ENCODE data around the gene PI4KA.
"Not testable (repeated sequence)": the region's sequence is repeated elsewhere in the genome, so short reads cannot be mapped to it uniquely, and the experiment has no call there.

The PI4KA gene

DNA sequence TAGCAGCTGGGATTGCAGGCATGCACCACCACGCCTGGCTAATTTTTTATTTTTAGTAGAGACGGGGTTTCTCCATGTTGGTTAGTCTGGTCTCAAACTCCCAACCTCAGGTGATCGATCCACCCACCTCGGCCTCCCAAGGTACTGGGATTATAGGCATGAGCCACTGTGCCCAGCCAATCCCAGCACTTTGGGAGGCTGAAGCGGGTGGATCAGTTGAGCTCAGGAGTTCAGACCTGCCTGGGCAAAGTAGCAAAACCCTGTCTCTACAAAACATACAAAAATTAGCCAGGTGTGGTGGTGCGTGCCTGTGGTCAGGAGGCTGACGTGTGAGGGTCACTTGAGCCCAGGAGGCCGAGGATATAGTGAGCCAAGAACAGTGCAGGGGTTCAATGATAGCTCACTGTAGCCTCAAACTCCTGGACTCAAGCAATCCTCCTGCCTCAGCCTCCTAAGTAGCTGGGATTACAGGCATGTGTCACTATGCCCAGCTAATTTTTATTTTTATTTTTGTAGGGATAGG lies 36.8 kb downstream of the PI4KA start:
- not testable (repeated sequence) for H3K4me1 Mint-ChIP-seq (ENCODE audit: low read depth); H3K27me3 Mint-ChIP-seq (ENCODE audit: low read depth); H3K9me3 Mint-ChIP-seq; H3K4me3 Mint-ChIP-seq; H3K27ac Mint-ChIP-seq
- H3K36me3 Mint-ChIP-seq (ENCODE audit: low read depth): peaks cover 30% of the 10 kb centered on the region

DNA sequence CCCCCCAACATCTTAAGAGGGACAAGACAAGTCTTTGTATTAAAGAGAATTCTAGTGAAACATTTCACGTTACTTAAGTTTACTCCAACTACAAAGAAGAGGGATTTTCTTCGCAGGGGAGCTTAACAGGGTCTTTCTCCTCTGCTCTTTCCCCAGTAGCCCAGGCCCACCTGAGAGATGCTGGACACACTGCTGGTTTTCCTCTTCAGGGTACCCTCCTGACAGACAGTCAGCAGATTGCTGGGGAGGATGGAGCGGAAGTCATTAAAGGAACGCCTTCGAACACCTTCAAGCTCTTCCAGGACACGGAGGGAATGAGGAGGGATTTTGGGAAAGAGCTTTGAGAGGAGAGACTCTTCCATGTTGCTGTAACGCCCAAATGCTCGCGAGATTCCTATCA lies 39.1 kb downstream of the PI4KA start:
- Mint-ChIP-seq H3K36me3 (ENCODE audit: low read depth) (peaks cover 27% of the 10 kb centered on the region), H3K27ac (no peak overlapping the region), H3K9me3 (no peaks in the 10 kb centered on the region), H3K4me3 (no peak overlapping the region), H3K4me1 (ENCODE audit: low read depth) (no peaks in the 10 kb centered on the region), H3K27me3 (ENCODE audit: low read depth) (no peaks in the 10 kb centered on the region)

DNA sequence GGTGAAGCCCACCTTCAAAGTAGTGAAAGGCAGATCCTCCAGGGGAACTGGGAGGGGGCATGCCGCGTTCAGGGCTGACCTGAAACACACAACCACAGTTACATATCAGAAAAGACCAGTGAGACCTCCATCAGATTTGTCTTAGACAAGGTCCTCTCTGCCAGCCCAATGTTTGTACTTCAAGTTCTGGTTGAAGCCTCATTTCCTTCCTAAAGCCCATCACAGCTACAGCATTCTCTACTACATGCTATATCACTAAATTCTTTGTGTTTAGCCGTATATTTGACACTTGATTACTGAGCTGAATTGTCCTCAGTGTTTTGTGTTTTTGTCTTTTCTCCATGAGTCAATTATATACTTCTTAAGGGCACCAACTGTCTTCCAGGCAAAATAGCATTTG lies 40.1 kb downstream of the PI4KA start:
- Mint-ChIP-seq H3K9me3 (no peaks in the 10 kb centered on the region), H3K36me3 (ENCODE audit: low read depth) (peaks cover 28% of the 10 kb centered on the region), H3K4me3 (no peak overlapping the region), H3K4me1 (ENCODE audit: low read depth) (no peaks in the 10 kb centered on the region), H3K27me3 (ENCODE audit: low read depth) (no peaks in the 10 kb centered on the region), H3K27ac (no peak overlapping the region)

DNA sequence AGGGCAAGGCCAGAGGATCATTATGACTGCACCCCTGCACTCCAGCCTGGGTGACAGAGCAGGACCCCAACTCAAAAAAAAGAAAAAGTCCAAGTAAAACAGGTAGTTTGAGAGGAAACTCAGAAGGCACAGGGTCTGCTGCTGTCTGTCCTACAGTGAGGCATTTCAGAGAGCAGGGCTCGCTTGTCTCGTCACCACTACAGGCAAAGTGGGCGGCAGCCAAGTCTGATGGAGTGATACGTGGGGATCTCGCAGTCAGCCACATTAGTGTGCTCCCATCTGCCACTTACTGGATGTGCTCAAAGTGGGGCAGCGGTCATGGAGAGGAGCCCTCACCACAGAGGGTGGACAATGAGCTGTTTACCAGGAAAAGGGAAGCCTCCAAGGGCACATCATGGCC lies 42.1 kb downstream of the PI4KA start:
- H3K4me3 Mint-ChIP-seq: no peak overlapping the region
- H3K36me3 Mint-ChIP-seq (ENCODE audit: low read depth): peaks cover 37% of the 10 kb centered on the region
- no peaks in the 10 kb centered on the region for H3K27me3 Mint-ChIP-seq (ENCODE audit: low read depth)
- H3K4me1 Mint-ChIP-seq (ENCODE audit: low read depth): no peaks in the 10 kb centered on the region
- H3K9me3 Mint-ChIP-seq: no peaks in the 10 kb centered on the region
- H3K27ac Mint-ChIP-seq: no peak overlapping the region

DNA sequence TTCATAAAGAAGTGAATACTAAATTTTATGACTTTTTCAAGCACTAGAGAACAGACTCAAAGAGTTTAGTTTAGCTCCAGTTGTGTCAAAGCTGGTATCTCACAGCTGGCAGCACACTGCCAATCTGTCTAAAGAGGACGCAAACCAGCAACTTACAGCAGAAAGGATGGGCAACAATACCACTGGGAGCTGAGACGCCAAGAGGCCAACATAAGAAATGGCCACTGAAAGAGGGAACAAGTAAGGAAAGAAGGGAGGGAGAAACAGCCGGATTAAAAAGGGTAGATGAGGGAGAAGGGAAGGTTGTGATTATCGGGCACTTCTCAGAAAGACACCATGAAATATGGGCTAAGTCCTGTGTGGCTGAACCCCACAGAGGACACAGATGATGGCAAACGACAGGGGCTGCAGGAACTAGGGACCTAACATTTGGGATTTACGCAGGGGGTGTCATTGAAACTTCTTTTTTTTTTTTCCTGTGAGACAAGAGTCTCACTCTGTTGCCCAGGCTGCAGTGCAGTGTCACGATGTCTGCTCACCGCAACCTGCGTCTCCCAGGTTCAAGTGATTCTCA lies 43.0 kb downstream of the PI4KA start:
- Mint-ChIP-seq H3K36me3 (ENCODE audit: low read depth) (peaks cover 39% of the 10 kb centered on the region), H3K9me3 (no peaks in the 10 kb centered on the region), H3K4me3 (no peak overlapping the region), H3K4me1 (ENCODE audit: low read depth) (peaks cover 5% of the 10 kb centered on the region), H3K27me3 (ENCODE audit: low read depth) (no peaks in the 10 kb centered on the region), H3K27ac (no peak overlapping the region)

DNA sequence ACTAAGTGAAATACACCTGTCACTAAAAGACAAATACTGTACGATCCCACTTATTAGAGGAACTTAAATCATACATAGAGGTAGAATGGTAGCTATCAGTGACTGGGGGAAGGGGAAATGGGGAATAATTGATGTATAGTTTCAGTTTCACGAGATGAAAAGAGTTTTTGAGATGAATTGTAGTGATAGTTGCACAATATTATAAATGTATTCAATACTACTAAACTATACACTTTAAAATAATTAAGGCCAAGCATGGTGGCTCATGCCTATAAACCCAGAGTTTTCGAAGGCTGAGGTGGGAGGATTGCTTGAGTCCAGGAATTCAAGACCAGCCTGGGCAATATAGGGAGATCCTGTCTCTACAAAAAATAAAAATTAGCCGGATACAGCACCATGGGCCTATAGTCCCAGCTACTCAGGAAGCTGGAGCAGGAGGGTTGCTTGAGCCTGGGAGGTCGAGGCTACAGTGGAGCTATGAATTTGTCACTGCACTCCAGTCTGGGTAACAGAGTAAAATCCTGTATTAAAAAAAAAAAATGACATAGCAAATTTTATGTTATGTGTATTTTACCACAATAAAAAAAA lies 44.3 kb downstream of the PI4KA start:
- H3K27me3 Mint-ChIP-seq (ENCODE audit: low read depth): no peaks in the 10 kb centered on the region
- no peak overlapping the region for H3K4me3 Mint-ChIP-seq
- no peak overlapping the region for H3K27ac Mint-ChIP-seq
- peaks cover 43% of the 10 kb centered on the region for H3K36me3 Mint-ChIP-seq (ENCODE audit: low read depth)
- H3K9me3 Mint-ChIP-seq: no peaks in the 10 kb centered on the region
- H3K4me1 Mint-ChIP-seq (ENCODE audit: low read depth): peaks cover 8% of the 10 kb centered on the region

DNA sequence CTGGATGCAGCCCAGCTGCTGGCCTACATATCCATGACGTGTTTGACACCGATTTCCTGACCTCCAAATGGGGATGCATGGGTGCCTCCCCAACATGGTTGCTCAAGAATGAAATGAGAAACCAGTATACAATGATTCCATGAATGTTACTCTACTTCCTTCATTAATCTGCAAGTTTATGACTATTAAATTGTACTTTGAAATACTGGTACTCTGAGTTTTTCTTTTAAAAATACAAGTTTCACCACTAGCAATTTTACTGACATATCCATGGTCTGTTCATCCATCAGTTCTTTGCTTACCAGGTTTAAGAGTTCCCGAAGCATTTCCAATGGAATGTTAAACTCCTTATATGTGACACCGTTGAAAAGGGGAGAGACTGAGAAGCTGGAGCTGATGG lies 45.6 kb downstream of the PI4KA start:
- no peak overlapping the region for H3K4me3 Mint-ChIP-seq
- H3K4me1 Mint-ChIP-seq (ENCODE audit: low read depth): peaks cover 8% of the 10 kb centered on the region
- no peaks in the 10 kb centered on the region for H3K9me3 Mint-ChIP-seq
- H3K27me3 Mint-ChIP-seq (ENCODE audit: low read depth): no peaks in the 10 kb centered on the region
- peaks cover 39% of the 10 kb centered on the region for H3K36me3 Mint-ChIP-seq (ENCODE audit: low read depth)
- no peak overlapping the region for H3K27ac Mint-ChIP-seq

DNA sequence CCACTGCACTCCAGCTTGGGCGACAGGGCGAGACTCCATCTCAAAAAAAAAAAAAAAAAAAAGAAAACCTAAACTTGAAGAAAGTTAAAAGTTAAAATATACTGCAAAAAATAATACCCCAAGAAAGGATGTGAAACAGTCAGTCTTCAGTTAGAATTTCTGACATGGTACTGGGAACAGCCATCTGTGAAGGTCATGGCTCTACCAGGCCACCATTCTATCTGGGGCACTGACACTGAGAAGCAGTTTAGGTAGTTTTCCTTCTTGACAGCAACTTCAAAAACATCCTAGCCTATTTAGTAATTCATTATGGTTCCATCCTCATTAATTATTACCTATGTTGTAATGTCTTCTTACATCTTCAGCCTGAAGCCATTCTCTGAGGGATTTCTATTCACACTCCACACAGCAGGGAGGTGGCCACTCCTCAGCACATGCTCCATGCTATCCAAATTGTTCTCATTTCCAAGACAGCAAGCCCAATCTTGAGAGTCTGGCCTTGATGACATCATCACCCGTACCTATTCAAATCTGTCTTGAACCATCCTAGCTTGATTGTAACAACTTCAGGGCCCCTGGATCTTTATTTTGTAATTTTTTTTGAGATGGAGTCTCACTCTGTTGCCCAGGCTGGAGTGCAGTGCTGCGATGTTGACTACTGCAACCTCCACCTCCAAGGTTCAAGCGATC lies 46.5 kb downstream of the PI4KA start:
- Mint-ChIP-seq H3K9me3 (no peaks in the 10 kb centered on the region), H3K36me3 (ENCODE audit: low read depth) (peaks cover 43% of the 10 kb centered on the region), H3K27ac (no peak overlapping the region), H3K27me3 (ENCODE audit: low read depth) (no peaks in the 10 kb centered on the region), H3K4me1 (ENCODE audit: low read depth) (peaks cover 8% of the 10 kb centered on the region), H3K4me3 (no peak overlapping the region)

DNA sequence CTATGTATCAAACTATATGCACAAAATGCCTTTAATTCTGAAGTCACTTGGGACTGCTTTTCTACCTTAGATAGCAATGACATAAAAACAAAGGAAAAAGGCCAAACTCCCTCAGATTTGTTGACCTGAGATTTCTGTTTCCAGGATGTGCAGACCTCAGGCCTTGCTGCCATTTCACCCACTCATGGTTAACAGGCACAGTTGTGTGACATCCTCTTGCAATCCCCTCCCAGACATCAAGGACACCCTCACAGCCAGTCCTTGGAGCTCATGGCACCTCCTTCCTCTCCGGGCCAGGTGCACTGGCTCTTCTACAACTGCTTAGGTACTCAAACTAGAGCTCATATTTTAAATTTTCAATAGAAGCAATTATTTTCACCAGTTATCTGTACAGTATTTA lies 47.4 kb downstream of the PI4KA start:
- Mint-ChIP-seq H3K36me3 (ENCODE audit: low read depth) (peaks cover 38% of the 10 kb centered on the region), H3K27ac (no peak overlapping the region)

DNA sequence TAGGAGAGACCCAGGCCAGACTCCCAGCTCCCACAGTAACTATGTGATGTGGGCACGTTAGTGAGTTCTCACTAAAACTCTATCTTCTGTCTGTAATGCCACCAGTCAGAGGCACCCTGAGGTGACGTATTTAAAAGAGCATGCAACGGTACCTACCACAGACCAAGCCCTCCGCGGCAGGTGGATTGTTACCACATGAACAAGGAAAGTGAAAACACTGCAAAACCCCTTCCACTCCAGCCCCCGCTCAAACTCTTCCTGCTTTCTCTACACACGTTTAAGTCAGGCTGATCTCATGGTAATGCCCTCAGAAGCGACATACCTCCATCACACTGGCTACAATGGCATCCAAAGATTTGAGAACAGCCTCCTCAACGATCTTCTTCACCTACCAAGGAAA lies 48.0 kb downstream of the PI4KA start:
- no peak overlapping the region for H3K4me3 Mint-ChIP-seq
- H3K4me1 Mint-ChIP-seq (ENCODE audit: low read depth): peaks cover 8% of the 10 kb centered on the region
- no peaks in the 10 kb centered on the region for H3K27me3 Mint-ChIP-seq (ENCODE audit: low read depth)
- H3K36me3 Mint-ChIP-seq (ENCODE audit: low read depth): peaks cover 40% of the 10 kb centered on the region
- no peaks in the 10 kb centered on the region for H3K9me3 Mint-ChIP-seq
- no peak overlapping the region for H3K27ac Mint-ChIP-seq

More for the DNA sequence above, 47.4 kb downstream of the PI4KA start:
- H3K9me3 Mint-ChIP-seq: no peaks in the 10 kb centered on the region
- peaks cover 8% of the 10 kb centered on the region for H3K4me1 Mint-ChIP-seq (ENCODE audit: low read depth)
- no peak overlapping the region for H3K4me3 Mint-ChIP-seq
- H3K27me3 Mint-ChIP-seq (ENCODE audit: low read depth): no peaks in the 10 kb centered on the region

DNA sequence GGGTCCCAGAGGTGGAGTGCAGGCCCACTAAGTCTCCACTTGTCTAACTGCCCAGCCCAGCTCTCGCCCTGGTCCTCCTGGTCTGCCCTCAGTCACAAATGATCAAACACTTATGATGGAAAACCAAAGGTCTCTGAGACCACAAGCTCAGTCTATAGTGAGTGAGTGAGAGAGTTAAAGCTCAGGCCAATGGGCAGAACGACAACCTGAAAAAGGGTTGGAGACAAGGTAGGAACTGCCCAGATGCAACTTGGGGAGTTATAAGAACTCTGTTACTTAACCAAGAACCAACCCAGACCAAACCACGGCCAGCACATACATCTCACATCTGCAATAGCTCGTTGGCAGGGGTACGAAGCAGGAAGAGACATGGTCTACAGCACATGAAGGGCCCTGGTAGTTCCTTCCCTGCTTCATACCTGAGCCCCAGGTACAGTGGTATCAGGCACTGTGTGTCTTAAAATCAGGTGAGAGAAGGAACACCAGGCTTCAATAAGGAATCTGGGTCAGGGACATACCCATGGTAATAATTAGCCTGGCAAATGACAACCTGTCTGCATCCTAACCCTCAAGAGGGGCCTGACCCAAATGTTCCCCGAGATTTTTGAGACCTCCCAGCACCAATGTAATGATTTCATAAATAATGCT lies 48.9 kb downstream of the PI4KA start:
- peaks cover 39% of the 10 kb centered on the region for H3K36me3 Mint-ChIP-seq (ENCODE audit: low read depth)
- peaks cover 8% of the 10 kb centered on the region for H3K4me1 Mint-ChIP-seq (ENCODE audit: low read depth)
- no peak overlapping the region for H3K4me3 Mint-ChIP-seq
- H3K9me3 Mint-ChIP-seq: no peaks in the 10 kb centered on the region
- no peak overlapping the region for H3K27ac Mint-ChIP-seq
- no peaks in the 10 kb centered on the region for H3K27me3 Mint-ChIP-seq (ENCODE audit: low read depth)

DNA sequence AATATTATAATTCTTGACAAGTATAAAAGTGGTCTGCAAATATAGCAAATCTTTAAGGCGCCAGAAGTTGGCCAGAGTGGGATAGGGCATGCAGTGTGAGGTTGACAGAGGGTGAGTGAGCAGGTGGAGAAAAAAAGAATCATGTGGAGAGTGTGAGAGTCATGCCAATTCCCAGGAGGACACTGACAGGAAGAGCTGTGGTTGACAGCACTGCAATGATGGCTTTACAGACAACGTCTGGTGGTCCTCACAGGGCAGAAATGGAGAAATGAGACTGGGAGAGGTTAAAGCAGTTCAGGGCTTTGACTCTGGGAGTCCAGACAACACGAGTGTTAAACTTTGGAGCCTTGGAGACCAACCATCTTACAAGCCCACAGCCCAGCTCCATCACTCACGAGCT lies 49.8 kb downstream of the PI4KA start:
- peaks cover 8% of the 10 kb centered on the region for H3K4me1 Mint-ChIP-seq (ENCODE audit: low read depth)
- peaks cover 42% of the 10 kb centered on the region for H3K36me3 Mint-ChIP-seq (ENCODE audit: low read depth)
- H3K4me3 Mint-ChIP-seq: no peak overlapping the region
- H3K27ac Mint-ChIP-seq: no peak overlapping the region
- H3K9me3 Mint-ChIP-seq: no peaks in the 10 kb centered on the region
- H3K27me3 Mint-ChIP-seq (ENCODE audit: low read depth): no peaks in the 10 kb centered on the region

DNA sequence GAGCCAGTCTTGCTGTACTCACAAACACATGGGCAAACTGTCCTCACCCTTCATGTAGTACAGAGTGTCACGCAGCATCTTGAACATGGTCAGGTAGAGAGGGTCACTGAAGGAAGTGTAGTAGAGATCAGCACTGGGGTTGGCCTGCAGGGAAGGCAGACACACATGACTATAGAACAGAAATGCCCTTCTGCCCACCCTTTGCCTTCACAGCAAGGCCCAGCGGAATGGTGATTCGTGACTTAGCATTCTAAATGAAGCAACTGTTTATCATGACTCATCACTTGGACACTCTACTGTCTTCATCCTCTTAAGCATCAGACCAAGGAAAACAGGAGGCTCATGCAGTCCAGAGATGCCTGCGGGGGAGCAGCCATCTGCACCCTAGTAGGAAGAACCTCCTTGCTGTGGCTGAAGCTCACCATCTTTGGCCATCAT lies 51.3 kb downstream of the PI4KA start:
- H3K27me3 Mint-ChIP-seq (ENCODE audit: low read depth): no peaks in the 10 kb centered on the region
- H3K27ac Mint-ChIP-seq: no peak overlapping the region
- peaks cover 8% of the 10 kb centered on the region for H3K4me1 Mint-ChIP-seq (ENCODE audit: low read depth)
- H3K9me3 Mint-ChIP-seq: no peaks in the 10 kb centered on the region
- H3K36me3 Mint-ChIP-seq (ENCODE audit: low read depth): peaks cover 32% of the 10 kb centered on the region
- no peak overlapping the region for H3K4me3 Mint-ChIP-seq

DNA sequence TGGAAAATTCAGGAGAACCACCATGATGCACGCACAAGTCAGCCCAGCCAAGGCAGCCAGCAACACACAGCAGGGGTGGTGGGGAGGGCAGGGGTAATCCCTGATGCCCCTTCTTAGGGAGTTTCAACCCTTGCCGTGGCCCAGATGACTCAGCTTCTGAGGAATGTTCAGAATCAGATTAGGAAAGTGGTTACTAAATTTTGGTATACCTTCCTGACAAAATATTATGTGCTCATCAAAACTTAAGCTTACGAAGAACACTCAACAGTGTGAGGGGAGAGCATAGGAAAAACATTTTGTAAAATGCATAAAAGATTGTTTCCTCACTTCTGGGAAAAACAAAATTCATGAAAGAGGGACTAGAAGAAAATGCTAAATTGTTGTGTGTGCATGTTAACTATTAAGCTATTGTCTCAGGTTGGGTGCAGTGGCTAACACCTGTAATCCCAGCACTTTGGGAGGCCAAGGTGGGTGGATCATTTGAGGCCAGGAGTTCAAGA lies 52.6 kb downstream of the PI4KA start:
- no peaks in the 10 kb centered on the region for H3K27me3 Mint-ChIP-seq (ENCODE audit: low read depth)
- no peak overlapping the region for H3K27ac Mint-ChIP-seq
- peaks cover 31% of the 10 kb centered on the region for H3K36me3 Mint-ChIP-seq (ENCODE audit: low read depth)
- H3K9me3 Mint-ChIP-seq: no peaks in the 10 kb centered on the region
- H3K4me1 Mint-ChIP-seq (ENCODE audit: low read depth): peaks cover 6% of the 10 kb centered on the region
- no peak overlapping the region for H3K4me3 Mint-ChIP-seq

DNA sequence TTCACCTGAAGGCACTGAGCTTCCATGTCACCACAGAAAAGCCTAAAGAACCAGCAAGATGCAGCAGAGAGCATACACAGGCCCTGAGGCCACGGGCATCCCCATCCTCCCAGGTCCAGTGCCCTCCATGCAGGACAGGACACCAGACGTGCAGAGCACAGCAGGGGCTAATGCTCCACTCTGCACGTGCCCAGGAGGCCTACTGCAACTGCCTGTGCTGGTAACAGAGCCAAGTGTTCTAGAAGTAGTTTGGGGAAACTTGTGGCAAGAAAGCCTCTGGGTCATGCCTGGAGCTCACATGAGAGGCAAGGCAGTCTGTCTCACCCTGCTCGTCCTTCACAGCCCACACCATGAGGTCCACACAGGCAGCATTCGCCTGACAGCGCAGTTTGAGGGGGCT lies 54.0 kb downstream of the PI4KA start:
- no peak overlapping the region for H3K27ac Mint-ChIP-seq
- H3K9me3 Mint-ChIP-seq: no peaks in the 10 kb centered on the region
- H3K36me3 Mint-ChIP-seq (ENCODE audit: low read depth): peaks cover 33% of the 10 kb centered on the region
- no peak overlapping the region for H3K4me3 Mint-ChIP-seq
- H3K27me3 Mint-ChIP-seq (ENCODE audit: low read depth): no peaks in the 10 kb centered on the region
- H3K4me1 Mint-ChIP-seq (ENCODE audit: low read depth): peaks cover 2% of the 10 kb centered on the region

Data from T-helper 1 cell treated with Interleukin-12 subunit alpha and Interleukin-12 subunit beta and Interleukin-4 antibody, amounts not matched to agents 30 μg/mL and 1 μg/mL, for 36 hours (primary cell).